ENCODE measurements around the gene NMRK2.
"Not testable (repeated sequence)": the region's sequence is repeated elsewhere in the genome, so short reads cannot be mapped to it uniquely, and the experiment has no call there.

NMRK2 gene

DNA sequence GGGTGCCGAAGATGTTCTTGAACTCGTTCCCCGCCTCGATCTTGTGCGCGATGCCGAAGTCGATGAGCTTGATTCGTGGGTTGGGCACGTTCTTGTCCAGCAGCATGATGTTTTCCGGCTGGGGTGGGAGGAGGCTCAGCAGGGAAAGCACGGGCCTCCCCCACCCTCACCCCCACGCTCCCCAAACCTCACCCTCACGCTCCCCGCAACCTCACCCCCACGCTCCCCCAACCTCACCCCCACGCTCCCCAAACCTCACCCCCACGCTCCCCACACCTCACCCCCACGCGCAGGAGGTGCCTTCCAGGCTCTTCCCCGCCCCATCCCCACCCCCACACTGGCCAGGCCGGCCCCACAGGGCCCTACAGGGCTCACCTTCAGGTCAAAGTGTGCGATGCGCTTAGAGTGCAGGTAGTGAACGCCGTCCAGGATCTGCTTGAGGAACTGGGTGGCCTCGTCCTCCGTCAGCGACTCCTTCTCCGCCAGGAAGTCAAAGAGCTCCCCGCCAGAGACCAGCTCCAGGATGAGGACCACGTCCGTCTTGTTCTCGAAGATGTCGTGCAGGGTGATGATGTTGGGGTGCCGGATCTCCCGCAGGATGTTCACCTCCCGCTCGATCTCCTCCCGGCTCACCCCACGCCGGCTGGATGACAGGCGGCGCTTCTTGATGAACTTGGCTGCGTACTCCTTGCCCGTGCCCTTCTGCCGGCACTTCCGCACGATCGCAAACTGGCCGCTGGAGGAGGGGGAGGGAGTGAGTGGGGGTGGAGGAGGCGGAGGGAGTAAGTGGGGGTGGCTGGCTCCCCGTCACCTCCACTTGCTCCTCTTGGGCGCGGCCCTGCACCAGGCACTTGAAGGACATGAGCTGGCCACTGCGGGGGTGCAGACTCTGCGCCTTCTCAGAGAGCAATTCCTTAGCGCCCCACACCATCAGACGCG, 31.7 kb downstream of the NMRK2 start:
- DNase-seq = no peak

DNA sequence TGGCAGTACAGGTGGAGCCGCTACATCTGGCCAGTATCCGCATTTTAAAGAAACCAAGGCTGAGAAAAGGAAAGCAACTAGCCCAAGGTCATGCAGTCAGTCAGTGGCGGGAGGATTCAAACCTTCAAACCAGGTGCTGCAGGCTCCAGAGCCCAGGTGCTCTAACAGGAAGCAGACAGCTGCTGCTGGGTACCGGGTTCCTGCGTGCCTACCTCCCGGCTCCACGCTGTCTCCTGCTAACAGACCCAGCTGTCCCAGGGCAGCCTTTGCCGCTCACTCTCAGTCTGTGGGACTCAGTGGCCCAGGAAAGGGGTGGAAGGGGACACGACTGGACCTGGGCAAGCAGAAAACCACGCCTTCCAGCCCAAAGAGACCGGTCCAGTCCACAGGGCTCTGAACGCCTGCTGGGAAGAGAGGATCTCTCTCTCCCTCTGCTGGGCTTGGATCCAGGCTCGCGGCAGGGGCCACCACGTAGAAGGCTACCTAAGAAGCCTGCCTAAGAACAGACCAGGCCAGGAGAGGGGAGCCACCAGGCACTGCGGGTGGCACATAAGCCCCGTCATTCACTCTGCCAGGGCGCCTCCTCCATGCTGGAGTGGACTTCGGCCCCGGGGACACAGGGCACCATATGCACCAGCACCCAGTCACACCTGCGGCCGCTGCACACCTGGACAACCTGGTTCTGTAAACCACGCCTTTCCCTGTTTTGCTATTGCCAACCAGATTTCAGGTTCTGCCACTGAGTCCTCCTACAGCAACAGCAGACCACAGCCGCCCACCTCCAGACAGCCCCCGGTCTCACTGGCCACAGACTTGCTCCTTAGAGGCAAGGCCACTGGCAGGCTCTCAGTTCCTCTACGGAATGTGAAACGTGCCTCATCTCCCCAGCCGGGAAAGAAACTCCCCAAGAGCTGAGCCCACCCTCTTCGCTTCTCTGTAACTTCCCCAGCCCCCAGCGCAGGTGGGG, 33.5 kb downstream of the NMRK2 start:
- DNase-seq = no peak

DNA sequence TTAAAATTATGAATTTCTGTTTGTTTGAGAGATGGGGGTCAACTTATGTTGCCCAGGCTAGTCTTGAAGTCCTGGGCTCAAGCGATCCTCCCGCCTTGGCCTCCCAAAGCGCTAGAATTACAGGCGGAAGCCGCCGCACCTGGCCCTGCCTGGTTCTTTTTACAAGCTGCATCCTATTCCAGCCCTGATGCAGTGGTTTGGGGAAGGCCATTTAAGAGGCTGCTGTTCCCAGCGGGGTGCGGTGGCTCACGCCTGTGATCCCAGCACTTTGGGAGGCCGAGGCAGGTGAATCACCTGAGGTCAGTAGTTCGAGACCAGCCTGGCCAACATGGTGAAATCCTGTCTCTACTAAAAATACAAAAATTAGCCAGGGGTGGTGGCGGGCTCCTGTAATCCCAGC, 35.1 kb downstream of the NMRK2 start:
- not testable (repeated sequence) for DNase-seq

DNA sequence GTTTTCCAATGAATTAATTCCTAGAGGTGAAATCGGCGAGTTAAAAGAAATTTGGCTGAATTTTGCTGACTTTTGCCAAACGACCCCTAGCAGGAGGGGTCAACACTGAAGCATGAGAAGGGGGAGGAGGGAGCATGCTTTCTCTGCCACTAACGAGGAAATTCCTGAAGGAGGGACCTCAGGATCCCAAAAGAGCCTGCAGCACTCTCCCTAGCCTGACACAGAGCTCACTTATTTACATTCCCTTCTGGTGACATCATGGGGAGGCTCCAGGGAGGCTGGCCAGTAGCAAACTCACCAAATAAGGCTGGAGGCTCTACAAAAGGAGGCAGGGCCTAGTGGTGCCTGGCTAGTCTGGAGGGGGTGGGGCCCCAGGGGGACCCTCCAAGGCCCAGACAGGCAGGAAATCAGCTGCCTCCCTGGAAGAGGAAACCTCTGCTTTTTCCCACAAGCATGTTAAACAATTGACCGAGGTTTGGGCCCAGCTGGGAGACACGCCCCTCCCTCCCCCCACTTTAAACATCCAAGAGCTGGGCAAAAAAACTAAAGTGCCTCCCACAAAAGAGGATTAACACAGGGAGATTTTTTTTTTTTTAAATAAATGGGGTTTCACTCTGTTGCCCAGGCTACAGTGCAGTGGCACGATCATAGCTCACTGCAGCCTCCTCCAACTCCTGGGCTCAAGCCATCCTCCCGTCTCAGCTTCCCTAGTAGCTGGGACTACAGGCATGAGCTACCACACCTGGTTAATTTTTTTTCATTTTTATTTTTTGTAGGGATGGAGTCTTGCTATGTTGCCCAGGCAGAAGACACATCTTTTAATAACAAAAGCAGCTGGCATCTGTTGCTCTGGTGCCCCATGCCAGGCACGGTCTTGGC, 35.9 kb downstream of the NMRK2 start:
- peak; percentile 92 for DNase-seq

DNA sequence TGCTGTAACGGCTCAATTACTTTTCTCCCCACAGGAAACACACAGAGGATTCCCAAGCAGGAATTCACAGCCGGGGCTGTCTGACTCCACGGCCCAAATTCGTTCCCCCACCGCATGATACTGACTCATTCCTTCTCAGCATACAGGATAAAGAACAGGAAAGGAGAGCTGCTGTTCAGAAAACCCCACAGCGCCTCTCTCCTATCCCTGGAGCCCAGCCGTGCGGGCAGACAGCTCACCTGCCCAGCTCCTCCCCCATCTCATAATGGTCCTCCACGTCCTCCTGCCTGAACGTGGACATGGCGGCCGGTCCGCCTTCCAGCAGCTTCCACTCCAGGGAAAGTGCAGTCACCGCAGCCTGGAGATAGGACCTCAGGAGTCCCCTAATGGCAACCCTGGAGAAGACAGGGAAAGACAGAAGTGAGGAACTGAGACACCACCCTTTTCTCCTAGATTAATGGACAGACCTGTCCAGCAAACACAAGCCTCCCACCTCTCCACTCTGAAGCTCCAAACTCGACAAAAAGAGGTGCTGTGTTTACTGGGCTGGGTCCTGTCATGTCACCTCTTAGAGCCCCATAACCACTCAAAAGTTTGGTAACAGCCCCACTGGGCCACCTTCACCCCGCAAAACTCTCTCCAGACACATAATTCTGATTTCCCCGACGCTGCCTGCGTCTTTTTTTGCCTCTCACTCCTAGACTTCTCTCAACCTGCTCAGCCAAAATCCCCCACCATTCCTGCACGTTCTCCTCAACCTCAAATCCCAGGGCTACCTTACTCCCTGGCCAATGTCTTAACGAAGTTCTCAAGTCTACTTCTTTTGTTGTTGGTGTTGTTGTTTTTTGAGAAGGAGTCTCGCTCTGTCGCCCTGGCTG, 36.8 kb downstream of the NMRK2 start:
- peak; percentile 69 for DNase-seq

DNA sequence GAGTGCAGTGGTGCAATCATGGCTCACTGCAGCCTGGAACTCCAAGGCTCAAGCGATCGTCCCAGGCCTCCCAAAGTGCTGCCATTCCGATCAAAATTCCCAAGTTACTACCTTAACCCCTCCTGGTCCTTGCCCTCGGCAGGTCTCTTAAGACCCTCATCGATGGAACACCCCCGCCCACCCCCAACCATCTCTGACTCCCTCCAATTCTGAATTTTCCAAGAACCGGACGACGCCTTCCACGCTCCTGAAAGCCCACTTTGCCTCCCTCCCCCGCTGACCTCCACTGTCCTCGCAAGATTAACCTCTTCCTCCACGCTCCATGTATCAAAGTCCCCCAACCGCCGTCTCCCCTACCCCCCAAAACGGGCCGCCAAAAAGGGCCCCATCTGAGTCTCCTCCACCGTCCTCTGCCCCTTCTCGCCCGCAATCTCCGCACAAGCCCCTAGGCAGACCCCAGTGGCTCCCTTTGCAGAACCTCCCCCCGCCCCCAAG, 37.5 kb downstream of the NMRK2 start:
- DNase-seq = no peak

DNA sequence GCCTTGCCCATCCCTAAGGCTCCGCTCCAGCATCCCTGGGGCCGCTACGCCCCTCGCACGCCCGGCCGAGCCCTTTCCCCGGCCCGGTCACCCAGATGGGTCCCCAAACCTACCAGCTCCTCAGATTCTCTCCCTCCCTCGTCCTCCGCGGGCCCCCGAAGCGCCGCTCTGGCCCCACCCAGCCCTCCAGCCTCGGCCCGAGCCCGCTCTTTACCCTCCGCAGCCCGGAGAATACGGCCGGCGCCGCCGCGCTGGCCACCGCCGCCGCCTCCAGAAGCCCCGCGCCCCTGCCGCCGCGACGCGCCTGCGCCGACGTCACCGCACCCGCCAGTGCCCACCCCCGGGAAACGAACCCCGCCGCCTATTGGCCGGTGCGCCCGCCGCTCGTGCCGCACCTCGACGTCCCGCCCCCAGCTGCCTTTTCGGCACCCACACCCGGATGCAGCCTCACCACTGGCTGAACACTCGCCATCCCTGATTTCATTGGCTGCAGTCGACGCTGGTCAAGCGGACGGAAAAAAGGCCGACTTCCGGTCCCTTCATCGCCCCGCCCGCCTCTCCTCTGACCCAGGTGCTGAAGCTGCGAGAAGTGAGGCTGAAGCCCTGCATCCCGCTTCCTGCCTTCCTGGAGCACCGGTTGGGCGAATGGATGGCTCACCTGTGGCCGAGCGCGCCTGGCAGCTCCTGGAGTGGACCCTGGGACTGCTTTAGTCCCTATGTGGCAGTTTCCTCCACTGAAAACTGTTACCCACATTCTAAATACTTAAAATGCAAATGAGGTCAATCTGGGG, 38.1 kb downstream of the NMRK2 start, which contains the start of gene DAPK3:
TSS of gene DAPK3 (minus strand) at position 292 of the 791 bp plus-strand sequence. CDS start 1,364 bp downstream, outside the sequence.
- peak; percentile 96 for DNase-seq

DNA sequence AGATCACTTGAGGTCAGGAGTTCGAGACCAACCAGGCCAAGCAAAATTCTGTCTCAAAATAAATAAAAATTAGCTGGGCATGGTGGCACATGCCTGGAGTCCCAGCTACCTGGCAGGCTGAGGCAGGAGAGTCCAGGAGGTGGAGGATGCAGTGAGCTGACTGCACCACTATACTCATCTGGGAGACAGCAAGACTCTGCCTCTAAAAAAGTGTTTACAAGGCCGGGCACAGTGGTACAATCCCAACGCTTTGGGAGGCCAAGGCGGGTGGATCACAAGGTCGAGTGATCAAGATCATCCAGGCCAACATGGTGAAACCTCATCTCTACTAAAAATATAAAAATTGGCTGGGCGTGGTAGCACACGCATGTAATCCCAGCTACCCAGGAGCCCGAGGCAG, 42.3 kb downstream of the NMRK2 start:
- DNase-seq = no peak

DNA sequence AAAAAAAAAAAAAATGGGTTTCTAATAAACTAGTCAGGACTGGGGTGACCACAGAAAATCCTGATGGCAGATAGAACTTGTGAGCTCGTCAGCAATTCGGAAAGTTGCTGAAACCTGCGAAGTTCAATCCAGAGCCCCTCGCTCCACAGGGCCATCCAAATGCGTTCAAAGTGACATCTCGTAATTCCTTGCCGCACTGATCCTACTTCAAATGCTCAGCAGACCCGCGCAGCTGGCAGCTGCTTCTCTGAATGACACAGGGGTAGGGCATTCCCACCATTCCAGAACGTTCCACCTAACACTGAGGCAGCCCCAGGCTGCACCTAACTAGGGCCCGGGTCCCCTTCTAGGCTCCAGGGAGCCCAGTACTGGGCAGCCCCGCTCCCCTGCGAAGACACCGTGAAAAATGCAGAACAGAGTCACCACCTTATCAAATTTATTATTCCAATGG, 42.8 kb downstream of the NMRK2 start:
- no peak for DNase-seq

DNA sequence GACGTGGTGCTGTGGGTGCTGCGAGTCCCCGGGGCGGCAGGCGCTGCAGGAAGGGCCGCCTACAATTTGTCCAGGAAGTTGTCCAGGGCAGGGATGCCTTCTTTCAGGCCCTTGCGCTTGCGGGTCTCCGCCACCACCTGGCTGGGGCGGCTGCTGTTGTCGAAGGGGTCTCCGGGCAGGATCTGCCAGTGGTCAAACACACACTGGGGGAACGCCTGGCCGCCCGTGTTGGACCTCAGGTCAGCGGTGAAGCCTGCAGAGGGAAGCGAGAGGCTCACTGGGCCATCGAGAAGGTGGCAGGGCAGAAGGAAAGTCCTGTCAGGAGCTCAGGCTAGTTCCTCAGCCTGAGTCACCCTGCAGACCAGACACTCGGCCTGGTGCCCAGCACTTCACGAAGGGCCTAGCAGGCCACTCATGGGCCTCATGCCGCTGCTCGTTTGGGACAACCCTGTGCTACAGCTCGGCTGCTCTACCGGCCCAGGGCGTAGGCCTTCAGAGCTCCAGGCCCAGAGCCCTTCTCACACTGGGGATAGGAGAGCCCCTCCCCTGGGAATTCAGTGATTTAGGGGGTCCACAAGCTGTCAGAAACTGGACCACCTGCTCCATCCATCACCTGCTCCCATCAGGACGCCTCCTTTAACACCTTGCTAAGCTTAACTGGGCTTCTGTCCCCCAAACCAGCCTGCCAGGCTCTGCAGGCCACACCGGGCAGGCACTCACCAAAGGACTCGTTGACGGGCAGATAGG, 43.8 kb downstream of the NMRK2 start:
- no peak for DNase-seq

DNA sequence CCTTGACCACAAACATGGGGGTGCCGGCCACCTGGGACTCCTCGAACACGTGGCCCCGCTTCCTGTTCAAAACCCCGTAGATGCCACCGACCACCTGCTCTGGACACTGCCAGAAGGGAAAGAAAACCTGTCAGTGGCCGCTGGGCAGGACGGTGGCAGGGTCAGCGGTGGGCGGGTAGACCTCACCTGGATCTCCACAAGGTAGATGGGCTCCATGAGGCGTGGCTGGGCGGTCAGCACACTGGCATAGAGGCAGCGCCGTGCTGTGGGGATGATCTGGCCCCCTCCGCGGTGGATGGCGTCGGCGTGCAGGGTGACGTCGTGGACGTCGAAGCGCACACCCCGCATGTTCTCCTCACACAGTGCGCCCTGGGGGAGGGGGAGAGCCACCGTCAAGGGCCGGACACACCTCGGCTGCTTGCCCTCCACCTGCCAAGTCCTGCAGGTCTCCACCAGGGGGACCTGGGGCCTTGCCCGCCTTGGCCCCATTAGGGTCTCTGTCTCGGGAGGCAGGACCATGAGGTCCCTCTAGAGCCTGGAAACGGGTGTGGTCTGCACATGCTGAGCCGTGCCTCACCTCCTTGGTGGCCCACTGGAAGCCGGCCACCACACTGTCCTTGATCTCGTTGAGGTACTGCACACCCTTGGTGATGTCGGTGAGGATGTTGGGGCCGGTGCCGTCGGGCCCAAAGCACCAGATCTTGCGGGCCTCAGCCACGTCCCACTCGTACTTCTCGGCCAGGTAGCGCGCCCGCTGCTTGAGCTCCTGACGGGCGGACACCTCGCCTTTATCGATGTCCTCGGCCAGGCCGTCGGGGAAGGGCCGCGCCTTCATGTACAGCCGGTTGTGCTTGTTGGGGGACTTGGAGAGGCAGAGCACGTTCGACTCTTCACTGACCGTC, 44.6 kb downstream of the NMRK2 start:
- DNase-seq = no peak

DNA sequence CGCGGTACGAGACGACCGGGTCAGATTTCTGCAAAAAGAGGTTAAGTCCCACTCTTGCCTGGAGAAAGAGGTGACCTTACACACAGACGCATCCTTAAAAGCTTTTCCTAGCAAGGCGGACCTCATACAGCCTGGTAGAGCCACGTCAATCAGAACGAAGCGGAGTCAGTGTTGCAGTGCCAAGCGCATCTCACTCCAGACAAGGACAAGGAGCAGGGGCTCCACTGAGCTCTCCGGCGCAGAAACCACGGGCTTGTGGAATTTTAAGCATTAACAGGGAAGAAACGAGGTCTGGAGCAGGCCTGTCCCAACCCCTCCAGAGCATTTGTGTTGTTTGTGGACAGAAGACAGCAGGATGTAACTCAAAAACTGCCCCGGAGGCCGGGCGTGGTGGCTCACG, 45.3 kb downstream of the NMRK2 start:
- DNase-seq = no peak

DNA sequence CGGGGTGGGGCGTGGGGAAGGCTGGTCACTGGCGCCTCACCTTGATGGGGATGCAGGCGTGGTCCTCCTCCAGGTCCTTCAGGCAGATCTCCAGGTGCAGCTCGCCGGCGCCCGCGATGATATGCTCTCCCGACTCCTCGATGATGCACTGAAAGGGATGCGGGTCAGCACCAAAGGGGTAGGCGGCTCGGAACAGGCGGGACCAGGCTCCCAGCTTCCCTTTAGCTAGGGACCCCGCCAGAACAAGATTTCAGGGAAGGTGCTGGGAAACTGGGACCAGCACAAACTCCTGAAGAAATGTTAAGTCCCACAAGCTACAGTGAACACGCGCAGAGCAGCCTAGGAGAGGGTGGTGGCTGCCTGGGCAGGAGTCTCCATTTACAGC, 46.4 kb downstream of the NMRK2 start:
- DNase-seq = no peak

DNA sequence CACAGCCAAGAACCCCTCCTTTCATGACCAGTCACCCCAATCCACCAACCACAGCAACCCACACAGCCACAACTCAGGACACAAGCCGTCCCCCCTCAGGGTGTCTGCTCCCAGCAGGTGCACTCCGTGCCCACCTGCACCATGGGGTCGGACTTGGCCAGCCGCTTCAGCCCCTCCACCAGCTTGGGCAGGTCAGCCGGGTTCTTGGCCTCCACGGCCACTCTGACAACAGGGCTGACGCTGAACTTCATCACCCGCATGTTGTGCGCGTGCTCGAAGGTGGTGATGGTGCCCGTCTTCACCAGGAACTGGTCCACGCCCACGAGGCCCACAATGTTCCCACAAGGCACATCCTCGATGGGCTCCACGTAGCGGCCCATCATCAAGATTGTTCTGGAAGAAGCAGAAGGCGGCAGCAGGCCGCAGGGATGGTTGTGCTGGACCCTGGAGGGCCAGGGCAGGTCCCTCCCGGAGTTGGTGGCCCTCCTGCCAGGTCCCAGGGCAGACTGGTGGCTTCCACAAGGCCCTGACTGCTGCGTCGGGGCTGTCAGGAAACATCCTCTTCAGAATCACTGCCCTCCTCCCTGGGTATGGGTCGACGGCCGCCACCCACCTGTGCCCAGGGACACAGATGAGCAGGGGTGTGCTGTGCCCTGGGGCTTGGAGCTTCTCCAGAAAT, 46.9 kb downstream of the NMRK2 start:
- no peak for DNase-seq

DNA sequence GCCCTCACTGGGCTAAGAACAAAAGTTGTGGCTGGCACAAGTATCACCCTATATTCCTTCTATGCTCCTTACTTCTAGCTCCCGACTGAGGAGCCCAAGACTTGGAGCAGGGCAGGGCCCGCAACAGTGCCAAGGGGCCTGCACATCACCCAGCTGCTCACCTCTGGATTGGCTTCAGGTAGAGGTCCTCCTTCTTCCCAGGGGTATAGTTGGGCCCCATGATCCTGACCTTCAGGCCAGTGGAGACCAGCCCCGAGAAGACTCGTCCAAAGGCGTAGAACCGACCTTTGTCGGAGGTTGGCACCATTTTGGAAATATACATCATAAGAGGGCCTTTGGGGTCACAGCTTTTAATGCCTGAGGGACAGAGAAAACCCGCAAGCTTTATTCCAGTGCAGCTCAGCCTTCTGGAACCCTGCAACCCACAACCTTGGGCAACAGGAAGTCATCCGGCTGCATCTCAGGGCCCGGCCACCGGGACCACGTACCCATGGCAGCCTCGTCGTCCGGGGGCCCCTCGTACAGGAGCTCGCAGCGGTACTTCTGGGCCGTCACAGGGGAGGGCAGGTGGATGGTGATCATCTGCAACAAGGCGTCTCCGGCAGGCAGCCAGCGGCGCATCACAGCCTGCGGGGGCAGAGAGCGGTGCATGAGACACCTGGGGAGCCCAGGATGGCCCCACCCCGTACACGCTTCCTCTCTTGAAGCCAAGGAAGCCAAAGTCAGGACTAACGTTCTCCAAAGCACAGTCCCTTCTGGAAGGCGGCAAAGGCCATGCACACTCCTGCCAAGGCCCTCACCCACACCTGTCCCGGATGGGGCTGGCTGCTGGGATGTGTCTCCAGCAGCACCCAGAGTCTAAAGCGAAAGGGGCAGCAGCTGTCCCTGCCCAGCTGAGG, 47.7 kb downstream of the NMRK2 start:
- no peak for DNase-seq

DNA sequence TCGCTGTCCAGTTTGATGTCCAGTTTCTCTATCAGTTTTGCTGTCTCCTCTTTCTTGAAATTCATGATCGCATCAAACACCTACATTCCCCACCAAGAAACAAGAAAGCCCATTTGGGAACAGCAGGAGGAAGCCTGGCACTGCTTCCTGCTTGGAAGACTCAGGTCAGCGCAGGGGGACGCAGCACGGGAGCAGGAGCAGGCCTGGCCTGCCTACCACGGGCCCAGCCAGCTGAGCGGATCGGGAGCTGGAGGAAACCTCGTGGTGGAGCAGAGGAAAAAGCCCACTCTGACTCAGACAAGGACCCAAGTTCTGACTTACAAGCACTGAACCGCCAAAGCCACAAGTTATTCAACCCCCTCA, 48.5 kb downstream of the NMRK2 start:
- DNase-seq = no peak

Data from T1000 (cell line).